SK-N-SH treated with all-trans-retinoic acid at 6 μM for 48 hours (cell line): ENCODE data around the gene ZMIZ1.

Experiments used
- ATAC-seq: fragments of 200-7000 bp; cut with Tn5 transposase; 3 replicates; pipeline ENCODE4 v1.9.1; 2020; ENCODE audit warnings: mild to moderate bottlenecking, moderate library complexity
- ARNTL ChIP-seq: fragments of 450-650 bp; formaldehyde crosslinking; IDR thresholded peaks from 2 replicates; pipeline ENCODE4 v1.5.0; 2020; ENCODE audit warnings: low read depth, mild to moderate bottlenecking, moderate library complexity, borderline replicate concordance
- BACH2 ChIP-seq: fragments of 250-450 bp; sonication (Bioruptor Pico); IDR thresholded peaks from 2 replicates; pipeline ENCODE4 v1.9.0; 2021; ENCODE audit warnings: mild to moderate bottlenecking, borderline replicate concordance
- CREB5 ChIP-seq: fragments of 250-450 bp; sonication (Bioruptor Pico); IDR thresholded peaks from 2 replicates; pipeline ENCODE4 v1.5.1; 2020; ENCODE audit warnings: low read depth, mild to moderate bottlenecking, moderate library complexity
- CSDC2 ChIP-seq: fragments of 250-450 bp; sonication (Bioruptor Pico); IDR thresholded peaks from 2 replicates; pipeline ENCODE4 v1.5.0; 2020; ENCODE audit warnings: mild to moderate bottlenecking, moderate library complexity
- CSRNP3 ChIP-seq: fragments of 250-450 bp; sonication (Bioruptor Pico); IDR thresholded peaks from 2 replicates; pipeline ENCODE4 v1.5.1; 2021; ENCODE audit warnings: mild to moderate bottlenecking, moderate library complexity
- ESRRG ChIP-seq: fragments of 250-450 bp; sonication (Bioruptor Pico); IDR thresholded peaks from 2 replicates; pipeline ENCODE4 v1.6.1; 2021; ENCODE audit warnings: mild to moderate bottlenecking
- GLIS3 ChIP-seq: fragments of 250-450 bp; sonication (Bioruptor Pico); IDR thresholded peaks from 2 replicates; pipeline ENCODE4 v1.5.0; 2020; ENCODE audit warnings: mild to moderate bottlenecking, moderate library complexity
- ISL1 ChIP-seq: fragments of 250-450 bp; sonication (Bioruptor Pico); IDR thresholded peaks from 2 replicates; pipeline ENCODE4 v2.1.2; 2022; ENCODE audit warnings: mild to moderate bottlenecking, moderate library complexity
- OSR1 ChIP-seq: fragments of 250-450 bp; sonication (Bioruptor Pico); IDR thresholded peaks from 2 replicates; pipeline ENCODE4 v1.8.0; 2022; ENCODE audit warnings: moderate library complexity, mild to moderate bottlenecking, inconsistent platforms
- PATZ1 ChIP-seq: fragments of 250-450 bp; sonication (Bioruptor Pico); IDR thresholded peaks from 2 replicates; pipeline ENCODE4 v1.8.0; 2020; ENCODE audit warnings: mild to moderate bottlenecking, moderate library complexity, borderline replicate concordance
- POU6F1 ChIP-seq: fragments of 250-450 bp; sonication (Bioruptor Pico); IDR thresholded peaks from 2 replicates; pipeline ENCODE4 v1.8.0; 2021; ENCODE audit warnings: low read depth, mild to moderate bottlenecking, moderate library complexity, borderline replicate concordance
- PPARA ChIP-seq: fragments of 250-450 bp; sonication (Bioruptor Pico); IDR thresholded peaks from 2 replicates; pipeline ENCODE4 v1.5.0; 2020; ENCODE audit warnings: mild to moderate bottlenecking, borderline replicate concordance
- RARB ChIP-seq: fragments of 250-450 bp; sonication (Bioruptor Pico); IDR thresholded peaks from 2 replicates; pipeline ENCODE4 v1.8.0; 2021; ENCODE audit warnings: mild to moderate bottlenecking, moderate library complexity
- SNAI2 ChIP-seq: fragments of 250-450 bp; sonication (Bioruptor Pico); IDR thresholded peaks from 2 replicates; pipeline ENCODE4 v1.5.0; 2020; ENCODE audit warnings: mild to moderate bottlenecking, moderate library complexity
- TCF4 ChIP-seq: fragments of 250-450 bp; sonication (Bioruptor Pico); IDR thresholded peaks from 2 replicates; pipeline ENCODE4 v1.8.0; 2021; ENCODE audit warnings: mild to moderate bottlenecking, moderate library complexity, borderline replicate concordance
- TOX ChIP-seq: fragments of 250-450 bp; sonication (Bioruptor Pico); IDR thresholded peaks from 2 replicates; pipeline ENCODE4 v1.8.0; 2021; ENCODE audit warnings: mild to moderate bottlenecking, moderate library complexity, borderline replicate concordance
- TSHZ2 ChIP-seq: fragments of 250-450 bp; sonication (Bioruptor Pico); IDR thresholded peaks from 2 replicates; pipeline ENCODE4 v1.5.0; 2020; ENCODE audit warnings: mild to moderate bottlenecking, moderate library complexity
- ZC3H10 ChIP-seq: fragments of 250-450 bp; sonication (Bioruptor Pico); IDR thresholded peaks from 2 replicates; pipeline ENCODE4 v1.5.1; 2021; ENCODE audit warnings: mild to moderate bottlenecking, moderate library complexity
- ZFP3 ChIP-seq: fragments of 250-450 bp; sonication (Bioruptor Pico); IDR thresholded peaks from 2 replicates; pipeline ENCODE4 v1.5.0; 2020; ENCODE audit warnings: mild to moderate bottlenecking, moderate library complexity
- ZFP30 ChIP-seq: fragments of 450-650 bp; formaldehyde crosslinking; IDR thresholded peaks from 2 replicates; pipeline ENCODE4 v1.5.0; 2022; ENCODE audit warnings: mild to moderate bottlenecking, moderate library complexity
- ZNF565 ChIP-seq: fragments of 450-650 bp; formaldehyde crosslinking; conservative IDR thresholded peaks from 2 replicates; pipeline ENCODE4 v1.5.0; 2020; ENCODE audit warnings: low read depth, mild to moderate bottlenecking, moderate library complexity
- ZNF70 ChIP-seq: fragments of 450-650 bp; formaldehyde crosslinking; IDR thresholded peaks from 2 replicates; pipeline ENCODE4 v1.5.0; 2020; ENCODE audit warnings: mild to moderate bottlenecking, moderate library complexity
- ZNF8 ChIP-seq: fragments of 450-650 bp; formaldehyde crosslinking; IDR thresholded peaks from 2 replicates; pipeline ENCODE4 v1.5.0; 2020; ENCODE audit warnings: mild to moderate bottlenecking, moderate library complexity

Gene ZMIZ1

GRCh38 chr10:79210672-79211071 is 141.9 kb downstream of the ZMIZ1 start:
- no peak for ATAC-seq
- TF ChIP-seq ZFP30 (no peak), TCF4 (CRISPR knock-in tag) (no peak), ZNF70 (CRISPR knock-in tag) (no peak)
- TF ChIP-seq, all 23 proteins: peak for 0

- no peak for TF ChIP-seq ESRRG (CRISPR knock-in tag)
- TF ChIP-seq ZC3H10 (CRISPR knock-in tag): no peak
- TF ChIP-seq BACH2: no peak
- TF ChIP-seq ZNF8: no peak
- no peak for TF ChIP-seq PATZ1 (CRISPR knock-in tag)
- TF ChIP-seq SNAI2 (CRISPR knock-in tag): no peak
- no peak for TF ChIP-seq OSR1 (CRISPR knock-in tag)
- no peak for TF ChIP-seq PPARA (CRISPR knock-in tag)
- no peak for TF ChIP-seq TOX (CRISPR knock-in tag)
- TF ChIP-seq ZNF565 (CRISPR knock-in tag): no peak
- no peak for TF ChIP-seq RARB (CRISPR knock-in tag)
- no peak for TF ChIP-seq ZNF70 (CRISPR knock-in tag)
- TF ChIP-seq CSRNP3 (CRISPR knock-in tag): no peak
- no peak for TF ChIP-seq POU6F1 (CRISPR knock-in tag)
- no peak for TF ChIP-seq TCF4 (CRISPR knock-in tag)
- no peak for TF ChIP-seq CREB5 (CRISPR knock-in tag)
- TF ChIP-seq TSHZ2: no peak
- TF ChIP-seq ARNTL (CRISPR knock-in tag): no peak
- no peak for TF ChIP-seq CSDC2
- TF ChIP-seq ISL1 (CRISPR knock-in tag): no peak
- ATAC-seq: no peak
These were observed 142.8 kb downstream of the ZMIZ1 start for GRCh38 chr10:79211616-79212015.

- ATAC-seq: no peak
- TF ChIP-seq POU6F1 (CRISPR knock-in tag): no peak
- no peak for TF ChIP-seq TCF4 (CRISPR knock-in tag)
- no peak for TF ChIP-seq ZFP30
- no peak for TF ChIP-seq CREB5 (CRISPR knock-in tag)
- no peak for TF ChIP-seq CSDC2
- TF ChIP-seq GLIS3 (CRISPR knock-in tag): no peak
- no peak for TF ChIP-seq ZFP3
- no peak for TF ChIP-seq ZNF8
- TF ChIP-seq ZC3H10 (CRISPR knock-in tag): no peak
- no peak for TF ChIP-seq ISL1 (CRISPR knock-in tag)
These were observed 146.8 kb downstream of the ZMIZ1 start for GRCh38 chr10:79215531-79215930.
